GM19025 (cell line): ENCODE results near the gene KLHDC8B.
A peak's percentile ranks its signal among the peaks of the same experiment; 100 is the strongest.

Source experiments
- ATAC-seq: cut with Tn5 transposase; IDR thresholded peaks from one replicate; pipeline ENCODE4 v1.9.1; 2021; ENCODE audit warnings: mild to moderate bottlenecking, low read depth, moderate library complexity; ENCODE audit not compliant: unreplicated experiment

KLHDC8B gene

GRCh38 chr3:49158103-49158709 lies 13.2 kb upstream of the KLHDC8B start:
- ATAC-seq = no peak

GRCh38 chr3:49158792-49159191 lies 12.6 kb upstream of the KLHDC8B start:
- ATAC-seq = no peak

GRCh38 chr3:49161197-49161596 lies 10.2 kb upstream of the KLHDC8B start:
- no peak for ATAC-seq

- no peak for ATAC-seq
These were observed 9.4 kb upstream of the KLHDC8B start for GRCh38 chr3:49161808-49162530.

- no peak for ATAC-seq
These were observed 8.5 kb upstream of the KLHDC8B start for GRCh38 chr3:49162751-49163419.

- ATAC-seq = no peak
These were observed 7.8 kb upstream of the KLHDC8B start for GRCh38 chr3:49163609-49164008.

GRCh38 chr3:49164983-49165720 lies 6.2 kb upstream of the KLHDC8B start:
- no peak for ATAC-seq

GRCh38 chr3:49165771-49166751 lies 5.3 kb upstream of the KLHDC8B start, which contains the start of gene CCDC71:
Gene CCDC71 (minus strand): TSS chr3:49166331. CDS start chr3:49164208, 2,123 bp downstream.
- peak; percentile 69 for ATAC-seq

- ATAC-seq = no peak
These were observed 4.4 kb upstream of the KLHDC8B start for GRCh38 chr3:49166752-49167556.

GRCh38 chr3:49170744-49171118 lies 667 bp upstream of the KLHDC8B start:
- no peak for ATAC-seq

- ATAC-seq = no peak
These were observed 540 bp downstream of the KLHDC8B start for GRCh38 chr3:49171775-49172500.

GRCh38 chr3:49172551-49173041 lies 1.2 kb downstream of the KLHDC8B start:
- no peak for ATAC-seq

- ATAC-seq = no peak
These were observed 1.9 kb downstream of the KLHDC8B start for GRCh38 chr3:49173116-49173791.

- no peak for ATAC-seq
These were observed 2.4 kb downstream of the KLHDC8B start for GRCh38 chr3:49173792-49174170.

GRCh38 chr3:49174397-49174985 lies 3.1 kb downstream of the KLHDC8B start:
- ATAC-seq = no peak

- no peak for ATAC-seq
These were observed 4.1 kb downstream of the KLHDC8B start for GRCh38 chr3:49175530-49175929.

- ATAC-seq = no peak
These were observed 5.7 kb downstream of the KLHDC8B start for GRCh38 chr3:49177073-49177472.
